GM18951 (cell line): ENCODE results near the gene CD300A.

Experiments used
- POLR2A ChIP-seq: IDR thresholded peaks from 4 replicates; pipeline ENCODE4 v1.6.1; 2011; ENCODE audit warnings: mild to moderate bottlenecking; ENCODE audit not compliant: insufficient read length, insufficient read depth; ENCODE audit errors: extremely low read depth
- in situ Hi-C: fragments of 300-500 bp; cut with MboI; formaldehyde crosslinking; loops from one replicate; pipeline ENCODE4 v1.12.0; 2022; ENCODE audit warnings: low sequenced_read_pairs, mixed read lengths, inconsistent platforms; ENCODE audit not compliant: unreplicated experiment

Gene CD300A

DNA sequence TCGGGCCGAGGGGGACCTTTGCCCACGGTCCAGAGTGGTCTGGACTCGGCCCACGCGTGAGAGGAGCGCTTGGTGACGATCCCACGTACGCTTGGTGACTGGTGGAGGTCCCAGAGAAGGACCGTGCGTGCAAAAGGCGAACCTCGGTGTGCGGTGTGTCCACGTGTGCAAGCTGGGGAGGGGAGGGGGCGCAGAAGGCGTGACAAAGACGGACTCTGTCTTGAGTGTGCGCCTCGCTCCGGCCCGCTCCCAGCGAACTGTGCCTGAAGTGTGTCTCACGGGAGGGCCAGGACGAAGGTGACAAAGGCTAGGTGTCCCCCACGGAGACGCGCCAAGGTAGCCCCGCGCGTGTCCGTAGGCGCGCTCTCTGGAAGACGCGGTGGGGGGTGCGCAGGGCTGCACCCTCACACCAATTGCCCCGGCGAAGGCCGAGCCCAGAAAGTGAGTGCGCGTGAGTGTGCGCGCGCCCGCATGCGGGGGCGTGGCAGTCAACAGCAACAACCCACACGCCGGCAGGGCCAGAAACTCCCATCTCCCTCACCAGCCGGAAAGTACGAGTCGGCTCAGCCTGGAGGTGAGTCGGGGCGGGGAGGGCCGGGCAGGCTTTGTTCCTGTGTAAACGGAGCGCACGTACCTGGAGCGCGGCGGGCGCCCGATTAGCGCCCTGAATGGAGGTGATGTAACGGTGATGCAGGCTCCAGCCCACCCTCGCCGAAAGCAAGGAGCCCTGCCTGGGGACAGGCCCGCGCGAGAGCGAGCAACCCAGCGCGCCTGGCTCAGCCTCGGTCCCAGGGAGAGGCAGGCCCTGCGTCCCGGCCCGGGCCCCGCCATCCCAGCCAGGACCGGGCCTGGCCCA, 34.6 kb upstream of the CD300A start, which contains the start of gene GPRC5C:
Gene GPRC5C, plus strand, starts transcription at position 521 of the 856 bp plus-strand sequence. CDS start 7,689 bp downstream, outside the sequence.
- TF ChIP-seq POLR2A = peak; percentile 54
- in situ Hi-C loops = no loop called here

- in situ Hi-C loops = no loop called here
- TF ChIP-seq POLR2A = no peak
These were observed 34.1 kb upstream of the CD300A start for GRCh38 chr17:74432424-74432690.

DNA sequence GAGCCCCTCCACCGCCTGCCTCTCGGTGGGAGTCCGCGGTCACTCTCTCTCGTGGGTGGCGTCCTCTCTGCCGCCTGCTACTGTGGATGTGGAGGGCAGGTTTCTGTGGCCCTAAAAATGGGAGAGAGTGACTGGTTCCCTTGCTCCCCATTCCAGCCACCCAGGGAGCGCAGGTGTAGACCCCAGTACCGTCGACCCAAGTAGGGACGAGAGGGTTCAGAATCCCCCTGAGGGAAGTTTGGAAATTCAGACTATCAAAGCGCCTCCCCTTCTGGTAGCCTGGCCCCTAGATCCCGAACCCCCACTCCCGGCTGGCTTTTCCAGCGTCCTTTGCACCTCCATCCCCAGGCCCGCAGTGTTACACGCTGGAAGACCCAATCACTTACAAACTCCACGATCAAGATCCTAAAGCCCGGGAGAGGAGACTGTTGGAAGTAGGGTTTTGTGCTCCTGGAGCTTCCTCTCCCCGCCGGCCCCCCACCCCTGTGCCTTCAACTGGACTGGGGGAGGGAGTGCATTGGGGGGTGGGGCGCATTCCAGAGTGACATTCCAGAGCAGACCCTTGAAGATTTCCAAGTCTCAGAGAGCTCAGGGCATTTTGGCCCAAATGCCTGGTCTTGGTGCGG, 33.6 kb upstream of the CD300A start:
- in situ Hi-C loops = no loop called here
- no peak for TF ChIP-seq POLR2A

GRCh38 chr17:74433421-74434121, 32.9 kb upstream of the CD300A start:
- in situ Hi-C loops = no loop called here
- no peak for TF ChIP-seq POLR2A

DNA sequence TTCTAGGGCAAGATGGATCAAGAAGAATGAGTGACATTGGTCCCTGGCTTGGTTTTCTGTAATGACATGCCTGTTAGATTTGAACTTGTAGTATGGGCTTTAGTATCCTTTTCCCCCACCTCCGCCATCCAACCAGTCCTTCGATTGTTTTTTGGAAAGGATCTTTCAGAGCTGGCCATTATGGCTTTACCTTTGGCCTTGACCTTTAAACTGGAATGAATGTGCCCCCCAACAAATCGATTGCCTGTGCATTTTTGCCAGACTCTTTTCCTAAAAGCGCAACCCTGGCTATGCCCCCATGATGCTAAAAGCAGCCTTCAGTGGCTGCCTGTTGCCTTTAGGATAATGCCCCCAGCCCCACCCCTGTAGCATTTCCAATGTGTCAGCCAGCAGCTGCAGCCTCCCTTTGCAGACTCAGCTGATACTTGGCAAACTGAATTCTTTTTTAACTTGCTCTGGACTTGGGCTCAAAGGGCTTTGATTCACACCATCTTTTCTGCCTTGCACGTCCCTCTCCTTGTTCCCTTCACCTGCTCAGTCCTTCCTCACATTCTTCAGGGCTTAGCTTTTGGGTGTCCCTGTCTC, 30.6 kb upstream of the CD300A start:
- in situ Hi-C loops = no loop called here

DNA sequence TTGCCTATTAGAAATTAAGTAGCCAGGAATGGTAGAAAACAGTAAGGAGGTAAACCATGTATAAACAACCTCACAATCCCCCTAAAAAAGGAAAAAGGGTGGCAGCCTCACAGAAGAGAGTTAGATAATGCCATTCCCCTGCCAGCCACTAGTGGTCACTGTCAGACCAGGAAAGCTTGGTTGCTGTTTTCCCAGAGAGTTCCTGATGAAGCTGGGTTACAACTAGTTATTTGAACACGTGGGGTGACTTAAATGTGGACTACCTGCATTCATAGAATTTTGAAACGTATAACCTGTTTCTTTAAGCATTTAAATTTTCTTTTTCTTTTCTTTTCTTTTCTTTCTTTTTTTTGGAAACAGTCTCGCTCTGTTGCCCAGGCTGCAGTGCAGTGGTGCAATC, 28.7 kb upstream of the CD300A start:
- in situ Hi-C loops = no loop called here
- TF ChIP-seq POLR2A = no peak

More for the DNA sequence above, 30.6 kb upstream of the CD300A start:
- no peak for TF ChIP-seq POLR2A

- no peak for TF ChIP-seq POLR2A
- in situ Hi-C loops = no loop called here
These were observed 26.5 kb upstream of the CD300A start for GRCh38 chr17:74439691-74440567.

GRCh38 chr17:74441537-74441936, 24.9 kb upstream of the CD300A start:
- TF ChIP-seq POLR2A = no peak
- in situ Hi-C loops = no loop called here

GRCh38 chr17:74442291-74442669, 24.2 kb upstream of the CD300A start:
- no peak for TF ChIP-seq POLR2A
- in situ Hi-C loops = no loop called here

DNA sequence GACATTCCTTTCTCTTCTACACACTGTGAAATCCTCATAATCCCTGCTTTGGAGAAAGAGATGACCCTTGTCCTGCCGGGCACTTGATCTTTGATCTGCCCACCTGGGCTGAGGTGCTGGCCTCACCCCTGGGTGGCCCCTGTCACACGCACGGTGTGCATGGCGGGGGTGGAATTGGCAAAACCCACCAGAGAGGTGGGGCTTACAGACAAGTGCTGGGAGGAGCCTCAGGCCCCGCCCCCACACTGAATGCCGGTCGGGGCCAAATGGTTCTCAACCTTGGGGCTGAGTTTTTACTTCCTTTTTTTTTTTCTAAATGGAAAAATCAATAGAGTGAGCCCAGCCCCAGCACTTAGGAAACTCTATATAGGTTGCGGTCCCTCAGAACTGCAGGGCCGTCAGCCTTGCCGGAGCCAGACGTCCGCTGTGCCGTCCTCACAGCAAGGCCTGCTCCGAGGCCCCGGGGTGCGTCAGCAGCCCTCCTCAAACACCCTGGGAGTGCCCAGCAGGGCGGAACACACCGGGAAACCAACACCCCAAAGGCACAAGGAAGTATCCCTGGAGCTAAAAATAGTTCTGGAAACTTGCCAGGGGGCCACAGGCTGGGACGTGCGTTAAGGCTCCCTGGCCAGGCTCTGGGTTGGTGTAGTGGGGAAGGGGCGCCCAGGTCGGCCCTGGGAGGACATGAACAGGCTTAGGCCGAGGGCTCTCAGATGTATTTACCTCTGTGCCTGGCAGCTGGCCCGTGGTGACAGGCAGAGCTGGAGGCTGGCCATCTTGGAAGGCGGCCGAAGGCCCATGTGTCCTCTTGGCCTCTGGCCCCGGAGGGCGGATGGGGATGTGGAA, 23.5 kb upstream of the CD300A start:
- peak; percentile 62 for TF ChIP-seq POLR2A
- in situ Hi-C loops = no loop called here

DNA sequence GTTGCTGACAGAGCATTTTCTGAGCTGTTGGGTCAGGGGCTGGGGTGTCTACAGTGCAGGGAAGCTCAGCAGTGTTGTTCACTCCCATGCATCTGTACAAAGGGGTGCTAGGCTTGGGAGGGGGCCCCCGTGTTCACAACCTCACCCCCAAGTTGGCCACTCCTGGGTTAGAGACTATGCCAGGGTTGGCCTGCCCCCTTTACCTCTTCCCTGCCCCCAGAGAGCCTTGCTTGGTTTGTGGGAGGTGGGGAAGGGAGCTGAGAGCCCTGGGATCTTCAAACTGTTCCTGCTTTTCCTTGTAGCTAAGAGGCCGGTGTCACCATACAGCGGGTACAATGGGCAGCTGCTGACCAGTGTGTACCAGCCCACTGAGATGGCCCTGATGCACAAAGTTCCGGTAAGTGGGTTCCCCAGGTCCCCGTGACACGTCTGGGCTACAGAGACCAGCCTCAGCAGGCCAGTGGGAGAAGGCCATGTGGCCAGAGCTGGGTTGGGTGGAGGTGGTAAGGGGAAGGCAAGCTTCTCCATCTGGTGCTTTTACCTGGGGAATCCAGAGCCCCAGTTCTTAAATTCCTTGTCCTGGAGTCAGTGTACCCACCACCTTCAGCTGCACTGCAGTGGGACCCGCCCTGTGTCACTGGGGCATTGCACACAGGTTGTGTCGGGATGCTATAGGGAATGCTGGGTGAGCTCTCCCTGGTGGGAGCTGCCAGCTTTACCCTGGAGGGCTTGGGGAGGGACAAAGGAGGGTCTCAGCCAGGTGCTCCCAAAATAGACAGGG, 22.7 kb upstream of the CD300A start:
- no peak for TF ChIP-seq POLR2A
- in situ Hi-C loops = no loop called here
